ENCODE measurements around the gene FGF18. TPM values are rescaled to one million over a fixed set of nuclear protein-coding genes. Genes with fewer than 3 reads are reported as not detected.

Gene FGF18
- polyA plus RNA-seq, 1 donor from 2014 or later, result 1.2 TPM

GRCh38 chr5:171405615-171406014, 13.8 kb upstream of the FGF18 start:
- Histone ChIP-seq H3K9me3 (ENCODE audit: low read length) (no peaks in the 10 kb centered on the region), H3K79me2 (replicated peaks; ENCODE audit: insufficient read depth, low read length) (peaks cover 13% of the 10 kb centered on the region), H3F3A (ENCODE audit: insufficient read depth, low read length, poor library complexity, severe bottlenecking) (peaks cover 3% of the 10 kb centered on the region), H4K20me1 (ENCODE audit: insufficient read depth) (no peaks in the 10 kb centered on the region), H3K27me3 (ENCODE audit: insufficient read depth, low read depth, low read length) (no peaks in the 10 kb centered on the region), H3K9ac (ENCODE audit: low read length) (no peak overlapping the region), H3K4me2 (ENCODE audit: low read length) (no peak overlapping the region), H3K27ac (ENCODE audit: low read length) (no peak overlapping the region), H2AFZ (ENCODE audit: low read depth, low read length) (no peak overlapping the region), H3K36me3 (ENCODE audit: insufficient read depth, low read length) (peaks cover 14% of the 10 kb centered on the region), H3K4me3 (ENCODE audit: low read length) (no peak overlapping the region), H3K9me2 (ENCODE audit: insufficient read depth, low read length) (no peaks in the 10 kb centered on the region)
- TF ChIP-seq EZH2 (IDR thresholded peaks at IDR 0.05; ENCODE audit: borderline replicate concordance, insufficient read depth, low read length, poor library complexity, severe bottlenecking) (no peak), RAD21 (conservative IDR thresholded peaks at IDR 0.05) (peak; percentile 20), CTCF (IDR thresholded peaks at IDR 0.05; ENCODE audit: poor library complexity, severe bottlenecking) (peak; percentile 32)

GRCh38 chr5:171407234-171407633, 12.2 kb upstream of the FGF18 start:
- Histone ChIP-seq H3K27me3 (ENCODE audit: insufficient read depth, low read depth, low read length) (no peaks in the 10 kb centered on the region), H3K4me3 (ENCODE audit: low read length) (no peak overlapping the region), H3F3A (ENCODE audit: insufficient read depth, low read length, poor library complexity, severe bottlenecking) (peaks cover 3% of the 10 kb centered on the region), H2AFZ (ENCODE audit: low read depth, low read length) (no peak overlapping the region), H3K4me2 (ENCODE audit: low read length) (no peak overlapping the region), H3K9ac (ENCODE audit: low read length) (no peak overlapping the region), H3K27ac (ENCODE audit: low read length) (no peak overlapping the region), H3K9me3 (ENCODE audit: low read length) (no peaks in the 10 kb centered on the region), H3K9me2 (ENCODE audit: insufficient read depth, low read length) (no peaks in the 10 kb centered on the region), H3K79me2 (replicated peaks; ENCODE audit: insufficient read depth, low read length) (peaks cover 13% of the 10 kb centered on the region), H3K36me3 (ENCODE audit: insufficient read depth, low read length) (peaks cover 14% of the 10 kb centered on the region), H4K20me1 (ENCODE audit: insufficient read depth) (no peaks in the 10 kb centered on the region)
- TF ChIP-seq POLR2AphosphoS5 (IDR thresholded peaks at IDR 0.05) (no peak), REST (IDR thresholded peaks at IDR 0.05; ENCODE audit: borderline replicate concordance) (no peak), RAD21 (conservative IDR thresholded peaks at IDR 0.05) (no peak), MXI1 (conservative IDR thresholded peaks at IDR 0.05; ENCODE audit: poor library complexity, severe bottlenecking) (no peak), EZH2 (IDR thresholded peaks at IDR 0.05; ENCODE audit: borderline replicate concordance, insufficient read depth, low read length, poor library complexity, severe bottlenecking) (no peak), TAF1 (IDR thresholded peaks at IDR 0.05; ENCODE audit: low read depth) (no peak), EP300 (conservative IDR thresholded peaks at IDR 0.05; ENCODE audit: poor library complexity, severe bottlenecking) (no peak), SMC3 (conservative IDR thresholded peaks at IDR 0.05; ENCODE audit: poor library complexity) (no peak), CTCF (IDR thresholded peaks at IDR 0.05; ENCODE audit: poor library complexity, severe bottlenecking) (no peak)

Data from neural cell (in vitro differentiated cells).